AG08395 (cell line): ENCODE measurements around the gene LSM4.

Experiments
- DNase-seq: peaks from one replicate; pipeline ENCODE4 v3.0.0; 2012; ENCODE audit warnings: mixed read lengths, low spot score

LSM4 gene

DNA sequence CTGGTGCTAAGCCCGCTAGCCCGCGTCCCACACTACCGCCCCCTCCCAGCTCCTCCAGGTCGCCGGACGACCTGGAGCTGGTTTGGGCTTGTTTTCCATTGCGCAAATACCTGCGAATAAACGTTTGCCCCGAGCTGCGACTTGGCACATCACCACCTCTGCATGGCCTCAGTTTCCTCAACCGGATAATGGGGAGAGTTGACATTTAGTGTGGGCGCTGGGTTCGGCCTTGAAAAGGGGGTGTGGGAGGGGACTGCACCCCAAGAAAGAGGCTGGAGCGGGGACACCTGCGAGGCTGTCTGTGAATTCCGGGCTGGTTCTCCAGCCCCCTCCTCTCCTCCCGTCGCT lies 30.4 kb downstream of the LSM4 start:
- DNase-seq = no peak

GRCh38 chr19:18291590-18292461 lies 31.1 kb downstream of the LSM4 start:
- peak; percentile 69 for DNase-seq

DNA sequence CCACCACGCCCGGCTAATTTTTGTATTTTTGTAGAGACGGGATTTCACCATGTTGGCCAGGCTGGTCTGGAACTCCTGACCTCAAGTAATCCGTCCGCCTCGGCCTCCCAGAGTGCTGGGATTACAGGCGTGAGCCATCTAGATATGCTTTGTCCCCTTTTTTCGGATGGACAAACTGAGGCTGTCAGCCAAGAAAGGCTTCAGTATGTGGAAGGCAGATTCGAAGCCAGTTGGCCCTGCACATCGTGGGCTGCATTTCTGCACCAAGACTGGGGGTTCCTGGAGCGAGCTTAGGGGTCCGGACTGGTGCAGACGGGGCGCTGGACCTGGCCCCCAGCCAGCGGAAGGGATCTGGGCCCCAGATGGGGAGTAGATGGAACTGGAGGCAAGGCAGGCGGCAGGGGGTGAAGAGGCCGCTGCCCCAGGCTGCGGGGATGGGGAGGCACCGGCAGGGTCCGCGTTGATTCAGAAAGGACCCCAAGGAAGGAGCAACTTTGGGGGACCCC lies 31.8 kb downstream of the LSM4 start:
- DNase-seq = no peak

DNA sequence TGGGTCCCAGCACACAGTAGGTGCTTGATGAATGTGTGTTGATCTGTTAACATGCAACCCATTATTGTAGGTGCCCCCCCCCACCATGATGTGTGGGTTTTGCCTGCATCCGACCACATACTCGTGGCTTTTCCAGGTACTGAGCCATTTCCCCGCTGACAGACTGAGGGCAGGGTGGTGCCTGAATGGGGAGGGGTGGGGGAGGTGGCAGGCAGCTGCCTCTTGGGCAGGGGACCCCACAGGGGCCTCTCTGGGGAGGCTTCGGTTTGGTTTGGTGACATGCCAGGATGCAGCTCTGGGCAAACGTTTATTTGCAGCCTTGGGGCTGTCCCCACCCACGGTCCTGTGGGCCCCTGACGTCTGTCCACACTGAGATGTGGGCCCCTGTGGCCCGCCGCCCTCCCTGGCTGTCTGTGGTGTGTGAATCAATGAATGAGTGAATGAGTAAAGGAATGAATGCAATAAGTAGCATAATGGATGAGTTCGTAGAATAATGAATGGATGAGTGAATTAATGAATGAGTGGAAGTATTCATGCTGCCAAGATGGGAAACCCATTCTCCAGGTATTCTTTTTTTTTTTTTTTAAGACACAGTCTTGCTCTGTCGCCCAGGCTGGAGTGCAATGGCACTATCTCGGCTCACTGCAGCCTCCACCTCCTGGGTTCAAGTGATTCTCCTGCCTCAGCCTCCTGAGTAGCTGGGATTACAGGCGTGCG lies 32.4 kb downstream of the LSM4 start:
- DNase-seq = no peak

- DNase-seq = no peak
Measured at GRCh38 chr19:18289471-18290301, 33.2 kb downstream of the LSM4 start.

GRCh38 chr19:18287836-18288772 lies 34.8 kb downstream of the LSM4 start:
- DNase-seq = no peak

DNA sequence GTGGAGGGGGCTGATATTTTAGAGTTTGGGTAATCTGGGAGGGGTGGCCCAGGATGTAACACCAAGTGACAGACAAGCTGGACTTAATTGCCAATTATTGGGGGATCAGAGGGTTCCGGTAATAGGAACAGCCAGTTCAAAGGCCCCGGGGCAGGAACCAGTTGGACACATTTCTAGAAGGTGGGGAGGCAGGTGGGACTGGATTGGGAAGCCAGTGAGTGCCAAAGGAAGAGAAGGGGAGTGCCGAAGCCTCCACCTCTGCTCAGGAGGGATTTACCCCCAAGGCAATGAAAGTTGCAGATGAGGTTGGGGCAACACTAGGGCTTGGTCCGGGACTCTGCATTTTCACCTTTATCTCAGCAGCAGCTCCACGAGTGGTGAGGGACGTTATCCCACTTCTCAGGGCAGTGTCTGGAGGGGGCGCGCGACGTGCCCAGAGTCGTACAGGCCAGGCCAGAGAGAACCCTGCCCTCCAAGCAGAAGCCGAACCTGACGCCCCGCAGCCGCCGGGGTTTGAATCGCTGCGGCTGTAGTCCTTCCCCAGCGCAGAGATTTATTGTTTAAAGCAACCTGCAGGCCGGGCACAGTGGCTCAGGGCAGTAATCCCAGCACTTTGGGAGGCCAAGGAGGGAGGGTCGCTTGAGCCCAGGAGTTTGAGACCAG lies 35.8 kb downstream of the LSM4 start:
- no peak for DNase-seq

GRCh38 chr19:18284712-18285360 lies 38.0 kb downstream of the LSM4 start:
- DNase-seq = no peak

GRCh38 chr19:18283338-18283737 lies 39.5 kb downstream of the LSM4 start:
- no peak for DNase-seq

DNA sequence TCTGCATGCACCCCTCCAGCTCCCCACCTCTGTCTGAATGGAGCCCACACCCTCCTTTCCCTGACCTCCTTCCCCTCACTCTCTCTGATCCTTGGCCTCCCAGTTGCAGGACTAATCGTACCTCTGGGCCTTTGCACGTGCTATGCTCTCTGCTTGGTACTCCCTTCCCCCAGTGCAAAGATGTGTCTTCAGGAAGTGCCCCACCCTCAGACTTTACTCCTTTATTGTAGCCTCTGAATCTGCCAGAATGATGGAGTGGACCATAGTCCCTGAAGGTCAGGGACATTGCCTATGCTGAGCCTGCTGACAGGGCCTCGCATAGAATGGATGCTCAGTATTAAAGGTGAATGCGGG lies 40.1 kb downstream of the LSM4 start:
- DNase-seq = no peak

DNA sequence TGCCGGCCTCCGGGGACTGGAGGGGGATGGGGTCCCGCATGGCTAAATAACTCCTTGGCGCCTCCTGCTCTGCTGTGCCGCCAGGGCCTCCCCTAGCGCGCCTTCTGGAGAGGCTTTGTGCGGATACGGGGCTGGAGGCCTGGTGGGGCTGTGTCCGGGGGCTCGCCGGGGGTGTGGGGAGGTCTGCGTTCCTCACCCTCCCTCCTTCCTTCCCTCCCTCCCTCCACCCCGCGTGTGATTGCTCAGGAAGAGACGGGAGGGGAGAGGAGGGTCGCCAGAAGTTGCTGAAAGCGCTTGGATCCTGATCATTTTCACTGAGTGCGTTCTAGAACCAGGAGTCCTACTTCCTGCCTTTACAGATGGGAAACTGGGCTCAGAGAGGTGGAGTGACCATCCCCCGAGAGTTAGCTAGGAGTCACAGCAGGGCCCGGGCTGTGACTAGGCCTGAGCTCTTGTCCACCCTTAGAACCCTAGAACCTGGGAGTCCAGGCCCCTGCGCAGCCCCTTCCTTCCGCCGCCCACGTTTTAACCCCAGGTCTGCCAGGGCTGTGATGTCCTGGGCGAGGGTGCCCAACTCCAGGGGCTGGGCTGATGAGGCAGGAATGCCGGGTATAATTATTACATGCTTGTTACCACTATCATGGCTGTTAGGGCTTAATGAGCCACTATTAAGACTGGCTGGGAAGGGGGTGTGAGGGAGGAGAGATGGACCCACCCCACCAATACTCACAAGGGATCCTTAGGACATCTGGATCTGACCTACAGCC lies 40.7 kb downstream of the LSM4 start:
- peak; percentile 36 for DNase-seq

DNA sequence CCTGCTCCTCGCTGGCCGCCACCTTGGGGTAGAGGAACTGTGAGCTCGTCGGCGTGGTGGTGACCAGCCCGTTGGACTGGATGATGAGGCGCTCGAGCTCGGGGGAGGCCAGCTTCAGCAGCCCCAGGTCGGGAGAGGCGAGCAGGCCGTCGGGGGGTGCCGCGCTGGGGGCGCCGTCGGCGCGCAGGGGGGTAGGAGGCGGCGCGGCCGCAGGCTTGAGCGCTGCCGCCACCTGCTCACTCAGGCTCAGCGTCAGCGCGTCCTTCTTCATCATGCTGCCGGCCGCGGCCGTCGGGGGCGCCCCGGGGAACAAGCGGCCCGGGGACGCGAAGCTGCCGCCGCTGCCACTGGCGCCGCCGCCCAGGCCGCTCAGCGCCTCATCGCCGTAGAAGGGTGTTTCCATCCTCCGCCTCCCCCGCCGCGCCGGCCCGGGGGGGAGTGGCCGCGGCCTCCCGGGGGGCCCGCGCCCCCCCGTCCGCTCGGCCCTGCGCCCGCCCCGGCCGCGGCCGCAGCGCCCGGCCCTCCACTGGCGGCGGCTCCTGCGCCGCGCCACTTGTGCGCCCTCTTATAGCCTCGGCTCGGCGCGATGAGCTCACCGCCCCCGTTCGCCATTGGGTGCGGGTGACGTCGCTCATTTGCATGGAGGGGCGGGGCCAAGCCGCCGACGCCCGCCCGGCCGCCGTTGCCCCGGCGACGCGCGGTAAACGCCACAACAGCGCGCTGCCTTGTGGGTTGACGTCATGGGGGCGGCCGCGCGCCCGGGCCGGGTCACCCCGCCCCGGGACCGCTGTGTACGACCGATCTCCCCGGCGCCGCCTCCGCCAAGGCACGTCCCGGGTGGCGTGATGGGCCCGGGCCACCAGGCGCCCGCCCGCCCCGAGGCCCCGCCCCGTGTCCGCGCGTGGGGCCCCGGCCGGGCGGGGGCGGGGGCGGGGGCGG lies 41.5 kb downstream of the LSM4 start, which contains the start of gene JUND:
Gene JUND (minus strand): TSS at position 541 of the 939 bp plus-strand sequence. CDS start 138 bp downstream, at position 403.
- peak; percentile 97 for DNase-seq

GRCh38 chr19:18280247-18281081 lies 42.4 kb downstream of the LSM4 start:
- DNase-seq = peak; percentile 80

GRCh38 chr19:18279516-18280246 lies 43.2 kb downstream of the LSM4 start:
- peak; percentile 89 for DNase-seq

DNA sequence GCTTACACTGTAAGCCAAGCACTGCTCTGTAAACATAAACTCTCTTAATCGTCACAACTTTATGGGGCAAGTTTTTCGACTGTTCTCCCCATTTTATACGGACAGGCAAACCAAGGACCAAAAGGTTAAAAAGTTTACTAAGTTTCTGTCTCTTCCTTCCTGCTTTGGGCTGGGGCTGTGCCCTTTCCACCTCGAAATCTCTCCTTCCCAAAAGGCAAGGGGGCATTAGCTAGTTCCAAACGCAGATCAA lies 43.7 kb downstream of the LSM4 start:
- DNase-seq = no peak

DNA sequence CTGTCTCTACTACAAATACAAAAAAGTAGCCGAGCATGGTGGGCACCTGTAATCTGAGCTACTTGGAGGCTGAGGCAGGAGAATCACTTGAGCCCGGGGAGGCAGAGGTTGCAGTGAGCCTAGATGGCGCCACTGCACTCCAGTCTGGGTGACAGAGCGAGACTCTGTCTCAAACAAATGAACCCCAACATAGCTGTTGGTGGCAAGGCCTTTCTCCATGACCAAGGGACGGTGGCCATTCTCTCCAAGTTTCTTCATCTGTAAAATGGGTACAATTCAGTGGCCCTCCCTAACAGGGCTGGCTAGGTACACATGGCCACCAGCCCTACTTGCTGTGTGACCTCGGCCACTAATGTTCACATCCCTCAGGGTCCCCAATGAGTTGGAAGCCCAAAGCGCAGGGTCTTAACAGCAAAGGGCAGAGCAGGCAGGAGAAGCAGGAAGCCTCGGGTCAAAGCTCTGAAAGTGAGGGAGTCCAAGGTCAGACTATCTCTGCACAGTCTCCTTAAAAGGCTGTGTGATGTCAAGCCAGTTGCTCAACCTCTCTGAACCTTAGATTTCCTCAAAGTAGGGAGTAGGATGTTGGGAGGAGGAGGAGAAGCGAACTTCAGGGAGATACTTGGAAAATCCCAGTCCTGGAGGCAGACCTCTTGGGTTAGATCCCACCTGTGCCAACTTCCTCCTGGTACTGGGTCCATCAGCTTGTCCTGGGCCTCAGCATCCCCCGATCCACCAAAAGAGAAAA lies 44.2 kb downstream of the LSM4 start:
- DNase-seq = no peak
